ENCODE measurements around the gene PHC2.

PHC2 gene

GRCh38 chr1:33400153-33400911, 30.6 kb downstream of the PHC2 start:
- Histone ChIP-seq H3K9ac (no peak overlapping the region), H3K27me3 (ENCODE audit: insufficient read depth, low read depth) (no peaks in the 10 kb centered on the region), H3K36me3 (ENCODE audit: insufficient read depth) (no peaks in the 10 kb centered on the region), H3K4me3 (IDR thresholded peaks at IDR 0.05; ENCODE audit: insufficient read depth, low read depth, low read length) (no peak overlapping the region), H3K4me1 (ENCODE audit: low read depth, poor library complexity, severe bottlenecking) (peaks cover 30% of the 10 kb centered on the region), H3K79me2 (ENCODE audit: insufficient read depth, low read depth) (no peaks in the 10 kb centered on the region), H2AFZ (ENCODE audit: low read depth) (no peak overlapping the region), H3K27ac (no peak overlapping the region), H4K20me1 (ENCODE audit: insufficient read depth) (no peaks in the 10 kb centered on the region), H3K4me2 (no peak overlapping the region)
- no peak for TF ChIP-seq CTCF (conservative IDR thresholded peaks at IDR 0.05; ENCODE audit: low read depth, low read length)

GRCh38 chr1:33399375-33399774, 31.5 kb downstream of the PHC2 start:
- H3K27me3 ChIP-seq (ENCODE audit: insufficient read depth, low read depth) = no peaks in the 10 kb centered on the region
- peaks cover 30% of the 10 kb centered on the region for H3K4me1 ChIP-seq (ENCODE audit: low read depth, poor library complexity, severe bottlenecking)
- H4K20me1 ChIP-seq (ENCODE audit: insufficient read depth) = no peaks in the 10 kb centered on the region
- no peak overlapping the region for H3K9ac ChIP-seq
- no peak overlapping the region for H3K4me2 ChIP-seq
- no peak overlapping the region for H2AFZ ChIP-seq (ENCODE audit: low read depth)
- no peak overlapping the region for H3K4me3 ChIP-seq (IDR thresholded peaks at IDR 0.05; ENCODE audit: insufficient read depth, low read depth, low read length)
- H3K36me3 ChIP-seq (ENCODE audit: insufficient read depth) = no peaks in the 10 kb centered on the region
- no peak for TF ChIP-seq CTCF (conservative IDR thresholded peaks at IDR 0.05; ENCODE audit: low read depth, low read length)
- no peaks in the 10 kb centered on the region for H3K79me2 ChIP-seq (ENCODE audit: insufficient read depth, low read depth)
- no peak overlapping the region for H3K27ac ChIP-seq

GRCh38 chr1:33397994-33398393, 32.9 kb downstream of the PHC2 start:
- Histone ChIP-seq H3K9ac (no peak overlapping the region), H3K4me1 (ENCODE audit: low read depth, poor library complexity, severe bottlenecking) (peaks cover 30% of the 10 kb centered on the region), H4K20me1 (ENCODE audit: insufficient read depth) (no peaks in the 10 kb centered on the region), H3K4me3 (IDR thresholded peaks at IDR 0.05; ENCODE audit: insufficient read depth, low read depth, low read length) (no peak overlapping the region), H3K27me3 (ENCODE audit: insufficient read depth, low read depth) (no peaks in the 10 kb centered on the region), H3K27ac (peak overlapping the region; percentile 41), H2AFZ (ENCODE audit: low read depth) (no peak overlapping the region), H3K36me3 (ENCODE audit: insufficient read depth) (no peaks in the 10 kb centered on the region), H3K79me2 (ENCODE audit: insufficient read depth, low read depth) (no peaks in the 10 kb centered on the region), H3K4me2 (peak overlapping the region; percentile 67)
- TF ChIP-seq CTCF (conservative IDR thresholded peaks at IDR 0.05; ENCODE audit: low read depth, low read length) = no peak

- no peak overlapping the region for H3K9ac ChIP-seq
- no peak overlapping the region for H3K4me3 ChIP-seq (IDR thresholded peaks at IDR 0.05; ENCODE audit: insufficient read depth, low read depth, low read length)
- H3K36me3 ChIP-seq (ENCODE audit: insufficient read depth) = no peaks in the 10 kb centered on the region
- H4K20me1 ChIP-seq (ENCODE audit: insufficient read depth) = no peaks in the 10 kb centered on the region
- peaks cover 30% of the 10 kb centered on the region for H3K4me1 ChIP-seq (ENCODE audit: low read depth, poor library complexity, severe bottlenecking)
- no peak for TF ChIP-seq CTCF (conservative IDR thresholded peaks at IDR 0.05; ENCODE audit: low read depth, low read length)
- no peaks in the 10 kb centered on the region for H3K79me2 ChIP-seq (ENCODE audit: insufficient read depth, low read depth)
- H3K4me2 ChIP-seq = no peak overlapping the region; the same call in 1 of the 2 replicates
- no peaks in the 10 kb centered on the region for H3K27me3 ChIP-seq (ENCODE audit: insufficient read depth, low read depth)
- H2AFZ ChIP-seq (ENCODE audit: low read depth) = no peak overlapping the region
- H3K27ac ChIP-seq = no peak overlapping the region
Measured at GRCh38 chr1:33397125-33397506, 33.8 kb downstream of the PHC2 start.

Measured in KMS-11 (cell line).